T-helper 1 cell treated with Interleukin-12 subunit alpha and Interleukin-12 subunit beta and Interleukin-4 antibody, amounts not matched to agents 30 ng/mL and 1 ng/mL, for 36 hours (primary cell): ENCODE measurements around the gene TMEM203. TPM values are rescaled to one million over a fixed set of nuclear protein-coding genes. Genes with fewer than 3 reads are reported as not detected.

Source experiments
- intact Hi-C: fragments of 100-400 bp; cut with micrococcal nuclease; formaldehyde crosslinking; loops from one replicate; pipeline ENCODE4 v1.15.1; 2024
- total RNA-seq: library from RNA; stranded (reverse); gene quantifications from 2 replicates; pipeline ENCODE4 v1.2.3, GENCODE V29; 2022

The TMEM203 gene
- total RNA-seq, 1 donor from 2014 or later, result 29.4 TPM

DNA sequence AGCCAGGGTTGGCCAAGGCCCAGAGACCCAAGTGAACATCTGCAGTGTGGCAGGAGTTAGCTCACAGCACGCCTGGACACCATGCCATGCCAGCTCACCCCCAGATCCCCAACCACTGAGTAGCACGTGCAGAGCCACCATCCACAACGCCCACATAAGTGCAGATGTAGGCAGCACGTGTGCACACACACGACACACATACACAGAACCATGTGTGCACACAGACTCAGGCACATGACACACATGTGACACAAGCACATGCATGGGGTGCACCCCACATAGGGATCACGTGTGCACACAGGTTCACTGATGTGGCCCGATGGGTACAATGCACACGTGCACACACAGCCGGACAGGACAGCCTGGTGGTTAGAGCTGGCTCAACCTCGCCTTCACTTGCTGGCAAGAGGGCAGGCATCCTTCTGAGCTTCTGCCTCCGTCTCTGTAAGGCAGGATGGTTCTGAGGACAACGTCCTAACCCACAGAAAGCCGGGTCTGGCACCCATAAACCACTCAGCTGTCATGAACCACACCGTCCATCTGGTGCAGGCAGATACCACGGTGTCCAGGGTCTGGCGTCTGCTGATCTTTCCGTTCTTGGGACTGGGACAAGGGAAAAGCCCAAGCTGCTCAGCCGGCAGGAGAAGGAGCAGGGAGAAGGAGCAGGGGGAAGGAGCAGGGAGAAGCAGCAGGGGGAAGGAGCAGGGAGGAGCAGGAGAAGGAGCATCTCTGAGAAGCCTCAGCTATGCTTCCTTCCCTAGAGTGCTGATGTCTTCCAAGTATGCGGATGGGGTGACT lies 47.6 kb downstream of the TMEM203 start:
- intact Hi-C loops, result loop anchor here (1.0 to 10.0 kb wide), 5 partner anchors 43 to 313 kb away; partner anchors contain the start of genes ABCA2, AJM1, MAN1B1 and PHPT1

DNA sequence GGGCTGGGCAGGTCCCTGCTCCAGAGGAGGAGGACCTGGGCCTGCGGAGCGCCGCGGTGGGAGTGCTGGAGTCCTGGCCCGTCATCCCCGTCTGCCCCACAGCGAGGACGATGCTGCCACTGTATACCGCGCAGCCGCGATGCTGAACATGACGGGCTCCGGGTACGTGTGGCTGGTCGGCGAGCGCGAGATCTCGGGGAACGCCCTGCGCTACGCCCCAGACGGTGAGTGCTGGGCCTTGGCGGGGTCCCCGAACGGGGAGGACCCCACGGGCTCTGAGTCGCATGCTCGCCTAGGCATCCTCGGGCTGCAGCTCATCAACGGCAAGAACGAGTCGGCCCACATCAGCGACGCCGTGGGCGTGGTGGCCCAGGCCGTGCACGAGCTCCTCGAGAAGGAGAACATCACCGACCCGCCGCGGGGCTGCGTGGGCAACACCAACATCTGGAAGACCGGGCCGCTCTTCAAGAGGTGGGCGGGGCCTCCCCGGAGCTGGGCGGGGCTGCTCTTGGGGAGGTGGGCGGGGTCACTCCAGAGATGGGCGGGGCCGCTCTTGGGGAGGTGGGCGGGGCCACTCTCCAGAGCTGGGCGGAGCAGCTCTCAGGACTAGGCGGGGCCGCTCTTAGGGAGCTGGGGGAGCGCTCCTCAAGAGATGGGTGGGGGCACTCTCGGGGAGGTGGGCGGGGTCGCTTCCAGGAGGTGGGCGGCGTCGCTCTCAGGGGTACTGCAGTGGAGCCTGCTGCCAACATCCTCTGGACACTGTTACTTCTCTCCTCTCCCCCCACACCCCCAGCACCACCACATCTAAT lies 48.7 kb downstream of the TMEM203 start:
- intact Hi-C loops, result loop anchor here (1.0 to 10.0 kb wide), 5 partner anchors 44 to 312 kb away; partner anchors contain the start of genes ABCA2, AJM1, MAN1B1 and PHPT1

Other genes with a start within 250 kb of the TMEM203 start
- gene PTGDS, start 228.1 kb downstream of the TMEM203 start, total RNA-seq, result 5.2 and 5.3 TPM in 2 replicates
- not detected in 2 replicates for gene LCNL1, start 222.7 kb downstream of the TMEM203 start, total RNA-seq
- gene PAXX, start 213.2 kb downstream of the TMEM203 start, total RNA-seq, result 79.8 and 84.2 TPM in 2 replicates
- 1.4 and 1.8 TPM in 2 replicates for gene CLIC3, start 209.1 kb downstream of the TMEM203 start, total RNA-seq
- gene ABCA2, start 177.4 kb downstream of the TMEM203 start, total RNA-seq, result 30.0 and 33.9 TPM in 2 replicates
- 1.7 and 1.9 TPM in 2 replicates for gene FUT7, start 173.6 kb downstream of the TMEM203 start, total RNA-seq
- 56.7 and 57.3 TPM in 2 replicates for gene NPDC1, start 159.5 kb downstream of the TMEM203 start, total RNA-seq
- not detected in 2 replicates for gene ENTPD2, start 151.6 kb downstream of the TMEM203 start, total RNA-seq
- 19.7 and 21.1 TPM in 2 replicates for gene SAPCD2, start 135.1 kb downstream of the TMEM203 start, total RNA-seq
- 15.1 and 15.7 TPM in 2 replicates for gene UAP1L1, start 128.1 kb downstream of the TMEM203 start, total RNA-seq
- gene MAN1B1, start 118.7 kb downstream of the TMEM203 start, total RNA-seq, result 50.4 and 54.3 TPM in 2 replicates
- gene DPP7, start 90.9 kb downstream of the TMEM203 start, total RNA-seq, result 251 and 260 TPM in 2 replicates
- 0.15 and 0.37 TPM in 2 replicates for gene GRIN1, start 66.5 kb downstream of the TMEM203 start, total RNA-seq
- gene LRRC26, start 35.6 kb downstream of the TMEM203 start, total RNA-seq, result not detected in 2 replicates
- gene TMEM210, start 33.6 kb downstream of the TMEM203 start, total RNA-seq, result not detected in 2 replicates
- 77.0 and 77.9 TPM in 2 replicates for gene ANAPC2, start 17.1 kb downstream of the TMEM203 start, total RNA-seq
- 88.4 and 88.8 TPM in 2 replicates for gene SSNA1, start 17.0 kb downstream of the TMEM203 start, total RNA-seq
- gene TPRN, start 4.9 kb downstream of the TMEM203 start, total RNA-seq, result 9.5 and 9.9 TPM in 2 replicates
- 40.9 and 45.3 TPM in 2 replicates for gene NDOR1, start 52 bp upstream of the TMEM203 start, total RNA-seq
- 4.3 and 5.0 TPM in 2 replicates for gene RNF208, start 16.6 kb upstream of the TMEM203 start, total RNA-seq
- gene CYSRT1, start 19.5 kb upstream of the TMEM203 start, total RNA-seq, result 0.27 TPM in 2 replicates
- gene RNF224, start 21.9 kb upstream of the TMEM203 start, total RNA-seq, result not detected in 2 replicates
- not detected in 2 replicates for gene SLC34A3, start 25.3 kb upstream of the TMEM203 start, total RNA-seq
- 275 and 280 TPM in 2 replicates for gene TUBB4B, start 35.6 kb upstream of the TMEM203 start, total RNA-seq
- gene STPG3, start 45.6 kb upstream of the TMEM203 start, total RNA-seq, result 0.27 TPM in 1 of 2 replicates, not detected in the other
- 64.6 and 66.9 TPM in 2 replicates for gene NELFB, start 49.7 kb upstream of the TMEM203 start, total RNA-seq
- gene TOR4A, start 72.1 kb upstream of the TMEM203 start, total RNA-seq, result 16.8 and 16.9 TPM in 2 replicates
- gene NRARP, start 96.6 kb upstream of the TMEM203 start, total RNA-seq, result 1.5 and 1.8 TPM in 2 replicates
- 8.7 and 8.9 TPM in 2 replicates for gene EXD3, start 217.5 kb upstream of the TMEM203 start, total RNA-seq
- gene NOXA1, start 217.7 kb upstream of the TMEM203 start, total RNA-seq, result 0.44 and 0.80 TPM in 2 replicates
- gene ENTPD8, start 235.7 kb upstream of the TMEM203 start, total RNA-seq, result 0.07 TPM in 1 of 2 replicates, not detected in the other